HUES48 (cell line): Measurements from ENCODE around the gene BRD8.

ENCODE experiments used
- H3K27ac ChIP-seq: one replicate; pipeline ENCODE4 v1.7.0; 2013; ENCODE audit warnings: low read depth, low read length, inconsistent platforms
- H3K27me3 ChIP-seq: 2 replicates; pipeline ENCODE4 v1.6.1; 2013; ENCODE audit warnings: mild to moderate bottlenecking, low read length; ENCODE audit not compliant: control insufficient read depth, insufficient read depth
- H3K36me3 ChIP-seq: 2 replicates; pipeline ENCODE4 v1.6.1; 2013; ENCODE audit warnings: low read length; ENCODE audit not compliant: control insufficient read depth, insufficient read depth
- H3K4me1 ChIP-seq: 2 replicates; pipeline ENCODE4 v1.6.1; 2013; ENCODE audit warnings: mild to moderate bottlenecking, low read length; ENCODE audit not compliant: control insufficient read depth, insufficient read depth
- H3K4me3 ChIP-seq: 2 replicates; pipeline ENCODE4 v1.5.1; 2013; ENCODE audit warnings: mild to moderate bottlenecking, low read depth, low read length
- H3K9ac ChIP-seq: 2 replicates; pipeline ENCODE4 v1.6.1; 2013; ENCODE audit warnings: mild to moderate bottlenecking, low read depth, low read length, moderate library complexity
- H3K9me3 ChIP-seq: 2 replicates; pipeline ENCODE4 v1.6.1; 2013; ENCODE audit warnings: low read length; ENCODE audit not compliant: control insufficient read depth, insufficient read depth

The BRD8 gene

DNA sequence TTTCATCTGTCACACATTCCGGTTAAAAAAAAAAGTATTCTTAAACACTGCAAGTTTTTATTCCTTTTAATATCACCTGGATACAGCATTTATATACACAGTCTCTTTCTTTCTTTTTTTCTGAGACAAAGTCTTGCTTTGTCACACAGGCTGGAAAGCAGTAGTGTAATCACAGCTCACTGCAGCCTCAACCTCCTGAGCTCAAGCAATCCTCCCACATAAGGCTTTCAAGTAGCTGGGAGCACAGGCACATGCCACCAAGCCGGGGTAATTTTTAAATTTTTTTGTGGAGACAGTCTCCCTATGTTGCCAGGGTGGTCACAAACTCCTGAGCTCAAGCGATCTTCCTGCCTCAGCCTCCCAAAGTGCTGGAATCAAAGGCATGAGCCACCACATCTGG is 14.4 kb upstream of the BRD8 start:
- peaks cover 82% of the 10 kb centered on the region for H3K36me3 ChIP-seq
- no peak overlapping the region for H3K4me3 ChIP-seq

DNA sequence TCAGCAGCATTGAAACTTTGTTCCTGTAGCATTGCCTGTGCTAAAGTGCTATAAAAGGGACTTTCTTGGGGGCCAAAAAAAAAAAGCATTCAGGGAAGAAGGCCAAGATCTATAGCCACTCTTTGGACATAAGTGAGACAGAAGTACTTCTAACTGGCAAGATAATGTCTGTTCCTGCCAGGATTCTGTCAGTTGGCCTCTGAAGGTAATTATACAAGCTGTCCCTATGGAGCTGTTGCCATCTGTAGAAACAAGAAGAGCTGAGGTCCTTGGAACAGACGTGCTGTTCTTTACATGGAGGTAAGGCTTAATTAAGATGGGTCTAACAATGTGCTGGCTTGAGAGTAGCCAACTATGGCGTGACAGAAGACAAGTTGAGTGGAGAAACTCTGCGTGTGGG is 10.2 kb upstream of the BRD8 start:
- H3K9ac ChIP-seq: no peak overlapping the region
- no peak overlapping the region for H3K4me3 ChIP-seq
- no peaks in the 10 kb centered on the region for H3K27me3 ChIP-seq
- H3K36me3 ChIP-seq: peaks cover 94% of the 10 kb centered on the region
- H3K27ac ChIP-seq: no peak overlapping the region
- no peaks in the 10 kb centered on the region for H3K9me3 ChIP-seq
- H3K4me1 ChIP-seq: no peaks in the 10 kb centered on the region

More for the DNA sequence above, 14.4 kb upstream of the BRD8 start:
- no peak overlapping the region for H3K9ac ChIP-seq
- no peaks in the 10 kb centered on the region for H3K9me3 ChIP-seq
- no peaks in the 10 kb centered on the region for H3K27me3 ChIP-seq
- no peak overlapping the region for H3K27ac ChIP-seq
- no peaks in the 10 kb centered on the region for H3K4me1 ChIP-seq

GRCh38 chr5:138186002-138186447 is 7.6 kb upstream of the BRD8 start:
- Histone ChIP-seq H3K9ac (no peak overlapping the region), H3K9me3 (no peaks in the 10 kb centered on the region), H3K4me3 (no peak overlapping the region), H3K27me3 (no peaks in the 10 kb centered on the region), H3K4me1 (no peaks in the 10 kb centered on the region), H3K27ac (no peak overlapping the region), H3K36me3 (peaks cover 98% of the 10 kb centered on the region)

- Histone ChIP-seq H3K36me3 (peaks cover 69% of the 10 kb centered on the region), H3K27me3 (no peaks in the 10 kb centered on the region), H3K4me1 (0 out of 2 replicates have a peak, but pooled peaks cover 3% of the 10 kb centered on the region), H3K4me3 (no peak overlapping the region), H3K27ac (no peak overlapping the region), H3K9me3 (no peaks in the 10 kb centered on the region), H3K9ac (no peak overlapping the region)
These were observed 4.4 kb upstream of the BRD8 start for GRCh38 chr5:138182808-138183207.

- Histone ChIP-seq H3K4me1 (0 out of 2 replicates have a peak, but pooled peaks cover 3% of the 10 kb centered on the region), H3K9me3 (no peaks in the 10 kb centered on the region), H3K36me3 (peaks cover 60% of the 10 kb centered on the region), H3K27me3 (no peaks in the 10 kb centered on the region), H3K27ac (no peak overlapping the region), H3K9ac (no peak overlapping the region), H3K4me3 (no peak overlapping the region)
These were observed 2.4 kb upstream of the BRD8 start for GRCh38 chr5:138180841-138181240.

- Histone ChIP-seq H3K9ac (0 out of 2 replicates have a peak overlapping the region, but pooled peaks have one; percentile 88), H3K9me3 (no peaks in the 10 kb centered on the region), H3K4me3 (peak overlapping the region; percentile 87), H3K27ac (no peak overlapping the region), H3K27me3 (no peaks in the 10 kb centered on the region), H3K36me3 (peaks cover 60% of the 10 kb centered on the region), H3K4me1 (0 out of 2 replicates have a peak, but pooled peaks cover 3% of the 10 kb centered on the region)
These were observed 1.9 kb upstream of the BRD8 start for GRCh38 chr5:138180183-138180782.

GRCh38 chr5:138179277-138179857 is 937 bp upstream of the BRD8 start:
- H3K4me1 ChIP-seq: 0 out of 2 replicates have a peak, but pooled peaks cover 3% of the 10 kb centered on the region
- H3K27me3 ChIP-seq: no peaks in the 10 kb centered on the region
- H3K9ac ChIP-seq: peak overlapping the region; percentile 88
- H3K4me3 ChIP-seq: peak overlapping the region; percentile 87
- no peaks in the 10 kb centered on the region for H3K9me3 ChIP-seq
- H3K36me3 ChIP-seq: peaks cover 60% of the 10 kb centered on the region
- H3K27ac ChIP-seq: peak overlapping the region; percentile 92

GRCh38 chr5:138177941-138178515 is 402 bp downstream of the BRD8 start:
- H3K4me1 ChIP-seq: 0 out of 2 replicates have a peak, but pooled peaks cover 3% of the 10 kb centered on the region
- H3K4me3 ChIP-seq: peak overlapping the region; percentile 87
- no peaks in the 10 kb centered on the region for H3K27me3 ChIP-seq
- no peaks in the 10 kb centered on the region for H3K9me3 ChIP-seq
- peaks cover 60% of the 10 kb centered on the region for H3K36me3 ChIP-seq
- peak overlapping the region; percentile 85 for H3K9ac ChIP-seq
- peak overlapping the region; percentile 92 for H3K27ac ChIP-seq

GRCh38 chr5:138170299-138170698 is 8.1 kb downstream of the BRD8 start:
- no peaks in the 10 kb centered on the region for H3K4me1 ChIP-seq
- H3K36me3 ChIP-seq: peaks cover 99% of the 10 kb centered on the region
- H3K27ac ChIP-seq: no peak overlapping the region
- H3K4me3 ChIP-seq: no peak overlapping the region
- no peaks in the 10 kb centered on the region for H3K27me3 ChIP-seq
- H3K9ac ChIP-seq: no peak overlapping the region
- no peaks in the 10 kb centered on the region for H3K9me3 ChIP-seq

GRCh38 chr5:138169124-138169523 is 9.3 kb downstream of the BRD8 start:
- H3K4me3 ChIP-seq: no peak overlapping the region
- H3K36me3 ChIP-seq: peaks cover 99% of the 10 kb centered on the region
- H3K27me3 ChIP-seq: no peaks in the 10 kb centered on the region

DNA sequence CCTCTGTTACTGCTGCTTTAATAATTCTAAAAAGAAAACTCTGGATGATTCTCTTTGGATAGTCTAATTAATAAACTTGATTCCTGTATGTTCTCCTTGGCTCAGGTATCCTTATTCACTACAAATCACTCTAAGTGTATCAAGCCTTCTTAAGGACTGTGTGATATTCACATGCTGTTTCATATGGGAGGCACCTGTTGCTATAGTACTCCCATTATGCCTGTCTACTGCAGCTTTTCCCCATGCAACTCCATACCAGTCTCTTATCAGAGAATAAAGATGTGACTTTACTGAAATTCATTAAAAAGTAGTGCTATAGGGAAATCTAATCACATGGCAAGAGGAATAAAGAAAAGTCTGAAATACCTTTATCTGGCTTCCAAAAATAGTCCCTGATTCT is 14.7 kb downstream of the BRD8 start:
- H3K4me3 ChIP-seq: no peak overlapping the region
- peaks cover 100% of the 10 kb centered on the region for H3K36me3 ChIP-seq
- H3K9me3 ChIP-seq: no peaks in the 10 kb centered on the region
- H3K4me1 ChIP-seq: no peaks in the 10 kb centered on the region
- H3K9ac ChIP-seq: no peak overlapping the region
- H3K27ac ChIP-seq: no peak overlapping the region
- no peaks in the 10 kb centered on the region for H3K27me3 ChIP-seq

More at GRCh38 chr5:138169124-138169523, 9.3 kb downstream of the BRD8 start:
- Histone ChIP-seq H3K9me3 (no peaks in the 10 kb centered on the region), H3K27ac (no peak overlapping the region), H3K9ac (no peak overlapping the region), H3K4me1 (no peaks in the 10 kb centered on the region)
